Upper lobe of left lung (tissue), 4 donors: ENCODE results near the gene PRR5L.

ENCODE experiments used
- CTCF ChIP-seq, 6 experiments: fragments of 450-650 bp in 4 of 6; fragments of 200-600 bp in 2 of 6; sonication (generic) in 2 of 6; IDR thresholded peaks; one replicate each; pipeline ENCODE4 v1.5.1; 2016 to 2019; ENCODE audit warnings: antibody characterized with exemption in 6 of 6
- EP300 ChIP-seq, 4 donors: sonication (generic); formaldehyde crosslinking; IDR thresholded peaks; one replicate each; pipeline ENCODE4 v1.5.1; 2017; ENCODE audit warnings: antibody characterized with exemption in 4 of 4, control low read depth in 2 of 4
- POLR2A ChIP-seq, 4 donors: fragments of 450-650 bp; IDR thresholded peaks; one replicate each; pipeline ENCODE4 v1.5.1; 2016 to 2017; ENCODE audit warnings: antibody characterized with exemption in 4 of 4, mild to moderate bottlenecking in 2 of 4
- POLR2AphosphoS5 ChIP-seq, 2 donors: sonication (generic); formaldehyde crosslinking; IDR thresholded peaks; one replicate each; pipeline ENCODE4 v1.5.1; 2017; ENCODE audit warnings: antibody characterized with exemption in 2 of 2

GRCh38 chr11:36409152-36409816, 113.2 kb downstream of the PRR5L start:
- TF ChIP-seq POLR2A (IDR thresholded peaks at IDR 0.05), result no peak
- no peak for TF ChIP-seq CTCF (IDR thresholded peaks at IDR 0.05)
- no peak for TF ChIP-seq POLR2AphosphoS5 (IDR thresholded peaks at IDR 0.05)
- TF ChIP-seq EP300 (IDR thresholded peaks at IDR 0.05), result no peak
